DMS 273 treated with DMSO at 0.1 percent for 48 hours (cell line): Measurements from ENCODE around the gene RANBP3.
"Not testable (repeated sequence)": the region's sequence is repeated elsewhere in the genome, so short reads cannot be mapped to it uniquely, and the experiment has no call there.

Experiments
- DNase-seq: peaks from one replicate; lab custom pipeline; 2025; lab: John Stamatoyannopoulos, UW

RANBP3 gene

DNA sequence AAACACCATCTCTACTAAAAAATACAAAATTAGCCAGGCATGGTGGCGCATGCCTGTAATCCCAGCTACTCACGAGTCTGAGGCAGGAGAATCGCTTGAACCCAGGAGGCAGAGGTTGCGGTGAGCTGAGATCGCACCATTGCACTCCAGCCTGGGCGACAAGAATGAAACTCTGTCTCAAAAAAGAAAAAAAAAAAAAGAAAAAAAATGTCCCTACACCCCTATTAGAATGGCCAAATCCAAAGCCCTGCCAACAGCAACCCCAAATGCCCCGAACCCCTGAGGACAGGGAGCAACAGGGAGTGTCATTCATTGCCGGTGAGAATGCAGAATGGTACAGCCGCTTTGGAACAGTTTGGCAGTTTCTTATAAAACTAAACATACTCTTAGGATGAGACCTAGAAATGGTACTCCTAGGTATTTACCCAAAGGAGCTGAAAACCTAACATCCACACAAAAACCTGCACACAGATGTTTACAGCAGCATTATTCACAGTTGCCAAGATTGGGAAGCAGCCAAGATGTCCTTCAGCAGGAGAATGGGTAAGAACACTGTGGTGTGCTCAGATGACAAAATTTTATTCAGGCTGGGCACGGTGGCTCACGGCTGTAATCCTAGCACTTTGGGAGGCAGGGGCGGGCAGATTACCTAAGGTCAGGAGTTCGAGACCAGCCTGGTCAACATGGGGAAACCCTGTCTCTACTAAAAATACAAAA is 94.6 kb downstream of the RANBP3 start:
- not testable (repeated sequence) for DNase-seq

DNA sequence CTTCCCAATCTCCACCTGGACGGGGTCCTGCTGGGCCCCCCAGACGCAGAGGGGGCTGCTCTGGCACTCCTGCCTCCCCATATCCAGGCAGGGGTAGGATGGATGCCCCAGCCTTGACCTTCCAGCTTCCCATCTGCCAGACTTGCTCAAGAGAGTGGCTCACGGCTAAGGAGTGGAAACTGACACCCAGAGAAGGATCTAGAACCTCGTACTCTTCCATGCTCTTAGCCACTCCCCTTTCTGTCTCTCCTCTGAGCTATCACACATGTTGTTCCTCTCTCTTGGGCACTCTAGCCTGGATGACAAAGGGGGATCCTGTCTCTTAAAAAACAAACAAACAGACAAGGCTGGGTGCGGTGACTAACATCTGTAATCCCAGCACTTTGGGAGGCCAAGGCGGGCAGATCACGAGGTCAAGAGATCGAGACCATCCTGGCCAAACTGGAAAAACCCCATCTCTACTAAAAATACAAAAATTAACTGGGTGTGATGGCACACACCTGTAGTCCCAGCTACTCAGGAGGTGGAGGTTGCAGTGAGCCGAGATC is 95.4 kb downstream of the RANBP3 start:
- DNase-seq: no peak

DNA sequence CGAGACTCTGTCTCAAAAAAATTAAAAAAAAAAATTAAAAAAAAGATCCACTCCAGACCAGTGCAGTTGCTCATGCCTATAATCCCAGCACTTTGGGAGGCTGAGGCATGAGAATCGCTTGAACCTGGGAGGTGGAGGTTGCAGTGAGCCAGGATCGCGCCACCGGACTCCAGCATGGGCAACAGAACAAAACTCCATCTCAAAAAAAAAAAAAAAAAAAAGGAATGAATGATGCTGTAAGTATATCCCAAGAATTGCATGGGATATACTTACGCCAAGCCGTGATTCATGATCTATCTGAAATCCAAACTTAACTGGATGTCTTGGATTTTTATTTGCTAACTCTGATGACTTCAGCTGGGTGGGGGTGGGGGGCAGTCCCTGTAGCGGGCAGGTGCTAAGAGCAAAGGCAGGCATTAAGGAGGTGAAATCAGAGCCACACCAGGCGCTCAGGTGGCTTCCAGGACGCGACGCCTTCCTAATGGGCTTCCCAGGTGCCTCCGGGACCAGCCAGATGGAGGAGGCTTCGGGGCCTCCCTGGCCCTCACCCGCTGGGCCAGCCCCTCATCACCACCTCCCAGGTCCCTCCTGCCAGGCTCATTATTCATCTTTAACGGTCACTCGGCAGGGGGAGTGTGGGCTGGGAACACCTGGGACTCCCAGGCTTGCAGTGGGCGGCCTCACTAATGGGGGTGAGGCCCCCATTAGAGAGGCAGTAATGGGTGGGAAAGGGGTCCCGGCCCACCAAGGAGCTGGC is 96.2 kb downstream of the RANBP3 start:
- no peak for DNase-seq

DNA sequence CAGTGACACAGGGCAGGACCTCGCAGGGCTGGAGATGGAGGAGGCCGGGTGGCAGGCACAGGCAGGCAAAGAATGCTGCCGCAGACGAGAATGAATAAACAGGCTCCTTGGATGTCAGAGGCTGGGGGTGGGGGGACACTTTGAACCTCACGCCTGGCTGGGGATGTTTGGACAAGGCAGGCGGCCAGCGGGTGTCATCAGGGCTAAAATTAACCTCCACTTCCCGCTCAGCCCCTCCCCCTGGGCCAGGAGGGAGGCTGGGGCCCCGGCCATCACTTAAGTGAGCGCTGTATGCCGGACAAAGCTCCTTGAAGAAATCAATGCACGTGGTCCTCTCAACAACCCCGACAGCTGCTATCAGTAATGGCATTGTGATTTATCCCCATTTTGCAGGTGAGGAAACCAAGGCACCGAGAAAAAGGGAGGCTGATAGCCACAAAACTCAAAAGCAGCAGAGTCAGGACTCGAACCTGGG is 97.3 kb downstream of the RANBP3 start:
- no peak for DNase-seq

DNA sequence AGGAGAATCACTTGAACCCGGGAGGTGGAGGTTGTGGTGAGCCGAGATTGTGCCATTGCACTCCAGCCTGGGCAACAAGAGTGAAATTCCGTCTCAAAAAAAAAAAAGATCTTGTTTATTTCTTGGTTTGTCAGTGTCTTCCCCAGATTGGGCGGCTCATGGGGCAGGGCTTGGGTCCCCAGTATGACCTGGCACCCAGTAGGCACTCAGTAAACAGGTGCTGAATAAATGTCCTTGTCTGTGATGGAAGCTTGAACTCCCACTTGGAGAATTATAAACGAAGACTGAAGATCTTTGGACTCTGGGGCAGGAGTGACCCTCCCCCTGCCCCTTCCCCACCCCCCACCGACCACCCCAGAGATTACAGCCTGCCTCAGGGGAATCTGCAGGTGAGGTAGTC is 97.7 kb downstream of the RANBP3 start:
- no peak for DNase-seq

DNA sequence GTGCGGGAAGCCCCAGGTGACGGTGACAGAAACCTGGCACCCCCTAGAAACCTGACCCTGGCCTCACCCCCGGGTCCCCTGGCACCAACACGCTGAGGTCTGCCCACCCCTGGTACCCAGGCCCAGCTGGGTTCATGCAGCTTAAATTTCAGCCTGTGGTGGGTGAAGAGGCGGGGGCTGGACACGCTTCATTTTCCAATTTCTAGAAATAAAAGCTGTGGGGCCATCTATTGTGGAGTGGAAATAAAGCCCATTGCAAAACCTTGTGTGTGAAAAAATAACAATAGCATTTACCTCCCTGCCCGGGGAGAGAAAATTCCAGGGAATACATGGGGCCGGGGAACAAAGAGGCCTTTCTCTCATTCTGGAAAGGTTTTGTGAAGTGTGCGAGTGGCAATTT is 100.1 kb downstream of the RANBP3 start:
- DNase-seq: no peak

DNA sequence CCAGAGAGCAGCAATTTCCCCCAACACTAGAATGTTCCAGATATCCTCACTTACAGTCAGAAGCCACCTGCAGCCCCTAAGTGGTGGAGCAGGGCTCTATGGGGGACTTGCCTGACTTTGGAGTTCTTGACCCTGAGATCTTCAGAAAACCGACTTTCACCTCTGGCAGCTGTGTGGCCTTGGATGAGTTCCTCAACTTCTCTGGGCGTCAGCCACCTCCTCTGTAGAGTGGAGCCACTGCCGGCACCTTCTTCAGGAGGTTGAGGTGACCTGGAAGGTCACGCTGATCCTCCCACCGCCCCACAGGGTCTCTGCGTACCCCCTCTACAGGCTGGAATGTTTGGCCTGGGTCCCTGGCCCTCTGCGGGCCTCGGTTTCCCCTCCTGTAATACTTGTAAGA is 100.5 kb downstream of the RANBP3 start:
- DNase-seq: no peak

DNA sequence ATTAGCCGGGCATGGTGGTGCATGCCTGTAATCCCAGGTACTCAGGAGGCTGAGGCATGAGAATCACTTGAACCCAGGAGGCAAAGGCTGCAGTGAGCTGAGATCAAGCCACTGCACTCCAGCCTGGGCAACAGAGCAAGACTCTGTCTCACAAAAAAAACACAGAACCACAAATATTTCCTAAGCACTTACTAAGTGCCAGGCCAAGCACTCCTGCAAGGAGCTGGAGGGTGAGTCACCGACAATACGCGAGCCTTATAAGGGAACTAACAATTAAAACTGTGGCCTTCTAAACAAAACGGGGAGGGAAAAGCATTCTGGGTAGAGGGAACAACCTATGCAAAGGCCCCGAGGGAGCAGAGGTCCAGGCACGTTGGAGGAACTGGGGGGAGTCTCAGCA is 103.4 kb downstream of the RANBP3 start:
- not testable (repeated sequence) for DNase-seq

DNA sequence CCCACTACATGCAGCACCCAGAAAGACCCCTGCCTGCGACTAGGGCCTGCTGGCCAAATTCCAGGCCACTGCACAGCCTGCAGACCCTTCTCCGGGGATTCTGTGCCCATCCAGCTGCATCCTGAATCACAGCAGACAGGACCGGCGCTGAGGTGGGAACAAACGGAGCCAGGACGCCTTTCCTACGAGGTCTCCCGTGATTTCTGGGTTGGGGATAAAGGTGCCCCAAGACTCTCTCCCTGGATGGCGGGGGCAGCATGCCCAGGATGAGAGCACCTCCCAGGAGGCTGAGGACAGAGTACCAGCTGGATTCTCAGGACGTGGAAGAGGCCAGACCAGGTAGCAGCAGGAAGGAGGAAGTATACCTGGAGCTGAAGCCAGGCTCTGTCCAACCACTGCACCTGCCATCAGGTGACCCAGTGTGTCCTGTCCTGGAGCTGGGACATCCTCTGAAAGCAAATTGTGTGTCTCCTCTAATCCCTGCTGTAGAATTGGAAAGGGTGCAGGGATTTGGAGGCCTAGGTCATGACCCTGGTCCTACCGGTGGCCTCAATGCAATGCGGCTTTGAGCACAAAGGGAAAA is 104.2 kb downstream of the RANBP3 start:
- DNase-seq: no peak

DNA sequence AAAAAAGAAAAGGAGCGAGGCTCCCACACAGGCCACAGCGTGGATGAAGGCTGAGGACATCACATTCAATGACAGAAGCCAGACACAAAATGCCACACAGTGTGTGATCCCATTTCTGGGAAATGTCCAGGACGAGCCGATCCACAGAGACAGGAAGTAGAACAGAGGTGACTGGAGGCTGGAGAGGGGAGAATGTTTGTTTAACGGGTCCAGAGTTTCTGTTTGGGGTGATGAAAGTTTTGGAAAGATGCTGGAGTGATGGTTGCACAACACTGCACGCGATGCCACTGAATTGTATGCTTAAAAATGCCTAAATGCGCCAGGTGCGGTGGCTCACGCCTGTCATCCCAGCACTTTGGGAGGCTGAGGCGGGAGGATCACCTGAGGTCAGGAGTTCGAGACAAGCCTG is 107.0 kb downstream of the RANBP3 start:
- no peak for DNase-seq

DNA sequence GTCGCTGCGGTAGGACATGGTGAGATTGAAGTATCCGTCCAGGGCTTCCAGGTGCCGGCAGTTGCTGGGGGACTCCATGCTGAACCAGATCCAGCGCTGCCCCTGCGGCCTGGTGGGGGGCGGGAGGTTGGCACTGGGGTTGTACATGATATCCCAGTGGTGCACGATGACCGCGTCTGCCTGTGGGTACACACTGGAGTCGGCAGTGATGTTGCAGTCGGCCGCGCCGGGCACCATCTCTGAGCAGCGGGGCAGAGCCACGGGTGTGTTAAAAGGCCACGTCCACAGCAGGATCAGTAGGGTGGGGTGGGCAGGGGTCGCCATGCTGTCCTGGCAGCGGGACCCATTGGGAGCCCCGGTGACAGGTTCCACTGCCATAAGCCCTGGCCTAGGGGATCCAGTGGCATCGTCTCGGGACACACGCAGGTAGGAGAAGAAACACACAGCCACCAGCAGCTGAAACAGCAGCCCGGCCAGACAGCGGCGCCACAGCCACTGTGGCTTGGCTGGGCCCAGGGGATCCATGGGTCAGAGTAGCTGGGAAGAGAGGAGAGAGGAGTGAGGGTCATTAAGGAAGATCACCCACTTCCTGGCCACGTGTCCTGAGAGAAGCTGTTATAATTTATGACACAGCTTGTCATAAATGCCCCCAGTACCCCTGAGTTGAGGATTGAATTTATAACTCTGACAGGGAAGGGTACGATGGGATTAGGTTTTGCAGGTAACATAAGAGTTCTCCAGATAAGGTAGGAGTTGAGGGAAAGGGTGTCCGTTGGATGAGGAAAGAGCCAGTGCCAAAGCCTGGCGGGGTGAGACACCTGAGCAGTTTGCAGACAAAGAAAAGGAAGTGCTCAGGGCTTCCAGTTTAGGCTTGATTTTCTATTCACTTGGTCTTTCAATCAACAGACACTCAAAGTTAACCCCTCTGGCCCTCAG is 110.5 kb downstream of the RANBP3 start:
- no peak for DNase-seq
